Mesenchymal stem cell (in vitro differentiated cells and primary cell): Measurements from ENCODE around the gene PAPOLB.

Experiments used
- DNase-seq: peaks from one replicate; pipeline ENCODE4 v3.0.0-alpha.2; 2013
- H2AFZ ChIP-seq: one replicate; pipeline ENCODE4 v1.6.1; 2013; ENCODE audit warnings: low read depth, mild to moderate bottlenecking, control low read depth, inconsistent platforms, low read length, moderate library complexity
- H2AK5ac ChIP-seq: 2 replicates; pipeline ENCODE4 v1.6.1; 2013; ENCODE audit warnings: low read length, moderate library complexity, mild to moderate bottlenecking, inconsistent platforms; ENCODE audit not compliant: severe bottlenecking
- H2BK120ac ChIP-seq: one replicate; pipeline ENCODE4 v1.6.1; 2013; ENCODE audit warnings: low read depth, mild to moderate bottlenecking, inconsistent platforms, low read length, moderate library complexity
- H2BK12ac ChIP-seq, 2 experiments: one replicate each; pipeline ENCODE4 v1.6.1; 2013; ENCODE audit warnings: inconsistent platforms in 2 of 2, low read length in 2 of 2, mild to moderate bottlenecking in 2 of 2, moderate library complexity in 2 of 2, control low read depth in 1 of 2
- H2BK15ac ChIP-seq: one replicate; pipeline ENCODE4 v1.6.1; 2013; ENCODE audit warnings: mild to moderate bottlenecking, low read depth, inconsistent platforms; ENCODE audit not compliant: poor library complexity, severe bottlenecking
- H2BK5ac ChIP-seq: 2 replicates; pipeline ENCODE4 v1.6.1; 2013; ENCODE audit warnings: low read depth, mild to moderate bottlenecking, low read length, control low read depth, inconsistent platforms; ENCODE audit not compliant: poor library complexity, severe bottlenecking
- H3K14ac ChIP-seq, 2 experiments: one replicate each; pipeline ENCODE4 v1.6.1; 2013; ENCODE audit warnings: inconsistent platforms in 2 of 2, low read length in 2 of 2, control low read depth in 1 of 2, mild to moderate bottlenecking in 1 of 2, moderate library complexity in 1 of 2
- H3K18ac ChIP-seq, 2 experiments: one replicate each; pipeline ENCODE4 v1.6.1; 2013; ENCODE audit warnings: inconsistent platforms in 2 of 2, low read length in 2 of 2, control low read depth in 1 of 2, low read depth in 1 of 2, mild to moderate bottlenecking in 1 of 2
- H3K23ac ChIP-seq, 2 experiments: one replicate each; pipeline ENCODE4 v1.6.1; 2013; ENCODE audit warnings: inconsistent platforms in 2 of 2, low read length in 2 of 2, mild to moderate bottlenecking in 2 of 2, moderate library complexity in 2 of 2, control low read depth in 1 of 2
- H3K27ac ChIP-seq: 2 replicates; pipeline ENCODE4 v1.5.1; 2013; ENCODE audit warnings: mild to moderate bottlenecking, moderate library complexity, low read length, control low read depth, inconsistent platforms; ENCODE audit not compliant: poor library complexity, severe bottlenecking
- H3K27me3 ChIP-seq, 2 experiments: 2 replicates each; pipeline versions ENCODE4 v1.6.1 to v1.7.0; 2013; ENCODE audit warnings: low read length in 2 of 2, mild to moderate bottlenecking in 2 of 2, moderate library complexity in 2 of 2, control low read depth in 1 of 2, inconsistent platforms in 1 of 2; ENCODE audit not compliant: control insufficient read depth in 1 of 2, insufficient read depth in 1 of 2
- H3K36me3 ChIP-seq, 2 experiments: 2 replicates each; pipeline versions ENCODE4 v1.6.1 to v1.7.0; 2013; ENCODE audit warnings: low read length in 2 of 2, control low read depth in 1 of 2, inconsistent platforms in 1 of 2, low read depth in 1 of 2, mild to moderate bottlenecking in 1 of 2; ENCODE audit not compliant: insufficient read depth in 2 of 2, control insufficient read depth in 1 of 2
- H3K4ac ChIP-seq, 2 experiments: one replicate each; pipeline ENCODE4 v1.6.1; 2013; ENCODE audit warnings: inconsistent platforms in 2 of 2, low read length in 2 of 2, mild to moderate bottlenecking in 2 of 2, moderate library complexity in 2 of 2, control low read depth in 1 of 2, low read depth in 1 of 2
- H3K4me1 ChIP-seq: 2 replicates; pipeline ENCODE4 v1.6.1; 2013; ENCODE audit warnings: low read depth, low read length, control low read depth; ENCODE audit not compliant: control insufficient read depth, insufficient read depth
- H3K4me2 ChIP-seq: 2 replicates; pipeline ENCODE4 v1.6.1; 2013; ENCODE audit warnings: low read length, mild to moderate bottlenecking, inconsistent platforms; ENCODE audit not compliant: poor library complexity, severe bottlenecking
- H3K4me3 ChIP-seq, 2 experiments: 2 replicates each; pipeline versions ENCODE4 v1.5.1 to v1.7.0; 2013; ENCODE audit warnings: low read length in 2 of 2, mild to moderate bottlenecking in 2 of 2, control low read depth in 1 of 2, low read depth in 1 of 2; ENCODE audit not compliant: insufficient read depth in 1 of 2
- H3K79me1 ChIP-seq: replicated peaks from 2 replicates; pipeline ENCODE4 v1.6.1; 2013; ENCODE audit warnings: mild to moderate bottlenecking, control low read depth, low read length, inconsistent platforms; ENCODE audit not compliant: poor library complexity, severe bottlenecking
- H3K9ac ChIP-seq: 2 replicates; pipeline ENCODE4 v1.7.0; 2013; ENCODE audit warnings: mild to moderate bottlenecking, low read length, moderate library complexity
- H3K9me3 ChIP-seq: 2 replicates; pipeline ENCODE4 v1.7.0; 2013; ENCODE audit warnings: mild to moderate bottlenecking, low read length; ENCODE audit not compliant: control insufficient read depth
- H4K8ac ChIP-seq: one replicate; pipeline ENCODE4 v1.6.1; 2013; ENCODE audit warnings: inconsistent platforms, mild to moderate bottlenecking, low read length, moderate library complexity
- H4K91ac ChIP-seq: one replicate; pipeline ENCODE4 v1.6.1; 2013; ENCODE audit warnings: mild to moderate bottlenecking, low read length, inconsistent platforms
- WGBS: methylation state at CpG from one replicate; pipeline ENCODE4 v1.1.7; 2013; ENCODE audit warnings: mixed read lengths; 5-methylcytosine and 5-hydroxymethylcytosine counted together

The PAPOLB gene

DNA sequence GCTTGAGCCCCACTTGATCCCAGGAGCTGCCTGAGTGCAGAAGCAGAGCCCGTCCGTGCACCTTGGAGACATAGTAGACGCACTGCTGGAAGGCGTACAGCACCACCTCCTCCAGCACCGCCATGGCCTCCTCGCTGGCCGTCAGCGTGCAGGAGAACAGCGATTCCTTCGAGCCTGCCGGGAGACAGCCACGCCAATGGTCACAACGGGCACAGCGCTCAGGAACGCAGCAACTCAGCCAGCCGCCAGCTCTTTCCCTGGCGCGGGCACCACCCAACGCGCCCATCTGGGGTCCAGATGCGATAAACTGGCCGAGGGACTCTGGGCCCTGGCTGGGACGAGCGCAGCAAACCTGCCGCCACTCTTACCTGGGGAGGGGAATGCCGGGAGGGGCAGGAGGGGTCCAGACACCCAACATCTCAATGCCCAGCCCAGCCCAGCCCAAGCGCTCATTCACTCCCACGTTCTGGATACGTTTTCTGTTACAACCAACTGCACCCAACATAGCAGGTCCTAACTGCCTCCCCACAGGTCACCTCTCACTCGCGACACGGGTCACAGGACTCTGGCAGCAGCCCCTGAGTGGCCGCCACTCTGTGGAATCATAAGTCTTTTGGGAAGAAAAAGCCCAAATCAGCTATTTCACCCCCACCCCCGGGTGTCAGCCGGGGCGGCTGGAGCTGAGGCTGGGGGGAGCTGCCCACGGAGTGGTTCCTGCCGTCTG is 44.5 kb downstream of the PAPOLB start:
- WGBS = 95% methylated on average over 37 of the region's 38 CpGs
- H2BK15ac ChIP-seq = no peak overlapping the region
- H4K8ac ChIP-seq = no peak overlapping the region
- no peak overlapping the region for H2BK5ac ChIP-seq
- no peak overlapping the region for H2AK5ac ChIP-seq
- no peak overlapping the region for H3K27ac ChIP-seq
- peaks cover 15 to 37% of the 10 kb centered on the region in 2 experiments for H3K27me3 ChIP-seq
- no peak overlapping the region for H3K4me3 ChIP-seq
- H2BK12ac ChIP-seq = no peak overlapping the region
- H3K23ac ChIP-seq = no peak overlapping the region
- no peak overlapping the region for H2AFZ ChIP-seq
- no peak overlapping the region for H2BK120ac ChIP-seq
- H3K79me1 ChIP-seq = no peaks in the 10 kb centered on the region
- no peak for DNase-seq
- H3K4ac ChIP-seq = no peak overlapping the region
- H3K9ac ChIP-seq = no peak overlapping the region
- peaks cover 12% of the 10 kb centered on the region for H3K9me3 ChIP-seq
- H3K14ac ChIP-seq = no peak overlapping the region
- H3K4me2 ChIP-seq = no peak overlapping the region
- no peak overlapping the region for H3K18ac ChIP-seq
- peaks cover 1% of the 10 kb centered on the region for H3K4me1 ChIP-seq
- H3K36me3 ChIP-seq = no peaks in the 10 kb centered on the region
- no peak overlapping the region for H4K91ac ChIP-seq

DNA sequence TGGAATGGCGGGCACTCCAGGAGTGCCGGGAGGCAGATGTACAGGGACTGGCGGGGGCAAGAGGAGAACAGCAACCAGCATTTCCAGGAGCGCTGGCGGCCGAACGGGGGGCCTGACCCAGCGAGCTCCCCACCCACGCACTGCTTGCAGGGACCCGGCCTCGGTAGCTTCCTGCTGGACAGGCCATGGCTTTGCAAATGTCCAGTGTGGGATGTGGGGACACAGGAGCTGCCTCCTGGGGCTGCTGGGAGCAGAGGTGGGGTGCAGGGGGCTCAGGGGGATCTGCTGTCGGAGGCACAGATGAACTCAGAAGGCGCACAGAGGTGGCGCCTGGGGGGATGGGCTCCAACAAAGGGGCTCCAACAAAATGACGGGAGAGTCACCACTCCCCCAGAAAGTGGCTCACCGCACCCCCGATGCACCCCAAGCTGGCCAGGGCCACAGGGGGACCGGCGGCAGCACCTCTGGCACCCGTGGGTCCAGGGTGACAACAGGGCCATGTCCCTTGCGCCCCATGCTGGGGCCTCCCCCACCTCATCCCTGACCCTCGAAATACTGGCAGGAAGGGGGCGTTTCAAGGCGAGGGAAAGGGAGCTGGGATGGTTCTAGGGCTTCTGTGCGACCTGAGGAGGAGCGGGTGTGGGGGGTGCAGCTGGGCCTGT is 45.3 kb downstream of the PAPOLB start:
- Histone ChIP-seq H2AK5ac (no peak overlapping the region), H3K36me3 (no peaks in the 10 kb centered on the region), H2BK12ac (no peak overlapping the region), H3K27me3 (peaks cover 15 to 32% of the 10 kb centered on the region in 2 experiments), H2BK15ac (no peak overlapping the region), H3K14ac (no peak overlapping the region), H4K8ac (no peak overlapping the region), H3K4me1 (no peaks in the 10 kb centered on the region), H3K79me1 (no peaks in the 10 kb centered on the region), H3K4ac (no peak overlapping the region), H3K9ac (no peak overlapping the region), H2BK5ac (no peak overlapping the region), H3K27ac (no peak overlapping the region), H2BK120ac (no peak overlapping the region), H2AFZ (no peak overlapping the region), H4K91ac (no peak overlapping the region), H3K4me3 (no peak overlapping the region), H3K9me3 (peaks cover 12% of the 10 kb centered on the region), H3K18ac (no peak overlapping the region), H3K23ac (no peak overlapping the region), H3K4me2 (no peak overlapping the region)
- DNase-seq = no peak
- 93% methylated on average over 24 of the region's 26 CpGs for WGBS

DNA sequence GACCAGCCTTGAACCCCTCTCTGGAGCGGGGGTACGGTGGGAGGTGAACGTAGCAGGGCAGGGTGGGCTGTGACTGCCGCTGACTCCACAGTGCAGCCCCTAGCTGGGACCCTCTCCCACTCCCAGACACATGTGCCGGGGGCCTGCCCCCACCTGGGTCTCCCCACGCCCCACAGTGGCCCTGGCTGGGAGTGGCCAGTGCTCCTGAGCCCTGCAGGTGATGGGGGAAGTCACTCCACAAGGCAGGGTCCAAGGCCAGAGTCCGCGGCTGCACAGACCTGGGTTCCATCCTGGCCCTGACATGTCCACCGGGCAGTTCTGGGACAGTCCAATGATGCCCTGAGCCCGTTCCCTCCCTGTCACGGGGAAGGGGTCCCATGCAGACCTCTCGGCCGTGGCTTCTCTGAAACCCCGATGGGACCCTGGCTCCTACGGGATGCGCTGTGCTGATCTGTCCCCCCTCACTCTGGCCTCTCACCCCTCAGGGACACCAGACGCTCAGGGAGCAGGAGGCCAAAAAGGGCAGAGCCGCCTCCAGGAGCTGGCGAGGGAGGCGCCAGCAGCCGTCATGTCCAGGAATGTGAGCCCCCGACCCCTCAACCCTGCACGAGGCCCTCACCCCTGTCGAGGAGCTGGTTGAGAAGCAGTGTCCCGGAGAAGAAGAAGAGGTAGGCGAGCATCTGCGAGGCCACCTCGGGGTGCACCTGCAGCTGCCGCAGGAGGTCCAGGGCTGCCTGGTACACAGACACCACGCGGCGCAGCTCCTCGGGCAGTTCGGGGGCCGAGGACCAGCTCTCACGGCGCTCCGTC is 46.0 kb downstream of the PAPOLB start:
- no peak for DNase-seq
- no peak overlapping the region for H2BK120ac ChIP-seq
- H2BK12ac ChIP-seq = no peak overlapping the region
- no peak overlapping the region for H2AK5ac ChIP-seq
- H3K4me1 ChIP-seq = no peaks in the 10 kb centered on the region
- H4K91ac ChIP-seq = no peak overlapping the region
- H2BK15ac ChIP-seq = no peak overlapping the region
- no peak overlapping the region for H2BK5ac ChIP-seq
- H3K79me1 ChIP-seq = no peaks in the 10 kb centered on the region
- no peak overlapping the region for H3K4me2 ChIP-seq
- H3K14ac ChIP-seq = no peak overlapping the region
- H3K36me3 ChIP-seq = no peaks in the 10 kb centered on the region
- H4K8ac ChIP-seq = no peak overlapping the region
- no peak overlapping the region for H3K9ac ChIP-seq
- H3K9me3 ChIP-seq = peaks cover 12% of the 10 kb centered on the region
- H3K27me3 ChIP-seq = peaks cover 15 to 28% of the 10 kb centered on the region in 2 experiments
- H3K27ac ChIP-seq = no peak overlapping the region
- H3K4me3 ChIP-seq = no peak overlapping the region
- 90% methylated on average over 38 of the region's 38 CpGs for WGBS
- no peak overlapping the region for H3K23ac ChIP-seq
- no peak overlapping the region for H3K18ac ChIP-seq
- no peak overlapping the region for H3K4ac ChIP-seq
- no peak overlapping the region for H2AFZ ChIP-seq

DNA sequence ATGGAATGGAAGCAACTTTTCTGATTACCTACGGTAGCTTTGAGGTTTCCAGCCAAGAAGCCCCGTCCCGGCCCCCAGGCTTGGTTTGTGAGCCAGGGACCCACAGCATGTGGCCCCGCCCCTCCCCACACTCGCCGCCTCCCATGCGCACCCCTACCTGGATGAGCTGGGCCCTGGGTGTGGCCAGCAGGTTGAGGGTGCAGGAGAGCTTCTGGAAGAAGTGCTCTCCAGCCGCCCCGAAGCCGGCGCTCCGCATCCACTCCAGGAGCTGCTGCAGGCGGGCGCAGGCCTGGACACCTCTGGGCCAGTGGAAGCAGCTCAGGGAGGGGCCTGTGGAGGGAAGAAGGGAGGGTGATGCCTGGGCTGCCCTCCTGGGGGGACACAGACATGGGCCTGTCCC is 46.7 kb downstream of the PAPOLB start:
- Histone ChIP-seq H3K23ac (no peak overlapping the region), H4K91ac (no peak overlapping the region), H2AK5ac (no peak overlapping the region), H3K9me3 (peaks cover 12% of the 10 kb centered on the region), H3K79me1 (no peaks in the 10 kb centered on the region), H3K4ac (no peak overlapping the region), H4K8ac (no peak overlapping the region), H3K4me1 (no peaks in the 10 kb centered on the region), H2BK15ac (no peak overlapping the region), H3K4me2 (no peak overlapping the region), H2BK12ac (no peak overlapping the region), H3K4me3 (no peak overlapping the region), H3K14ac (no peak overlapping the region), H3K27me3 (peaks cover 13 to 27% of the 10 kb centered on the region in 2 experiments), H2BK5ac (no peak overlapping the region), H3K36me3 (no peaks in the 10 kb centered on the region), H3K27ac (no peak overlapping the region), H3K18ac (no peak overlapping the region), H2AFZ (no peak overlapping the region), H2BK120ac (no peak overlapping the region), H3K9ac (no peak overlapping the region)
- 95% methylated on average over 14 of the region's 14 CpGs for WGBS
- DNase-seq = no peak
